MCF 10A (cell line): ENCODE results near the gene ALDH9A1. TPM values are rescaled to one million over a fixed set of nuclear protein-coding genes. Genes with fewer than 3 reads are reported as not detected.

ENCODE experiments used
- BruUV-seq: library from RNA; stranded (reverse); fragments of 400-500 nt; replicated peaks from 2 replicates; lab custom pipeline; 2021; lab: Mats Ljungman, UMichigan
- CTCF ChIA-PET: fragments of 300-600 bp; sonication (Branson Sonifier 250); formaldehyde crosslinking; extraction: SDS; loops from one replicate; lab custom pipeline; 2021; ENCODE audit warnings: antibody characterized with exemption, inconsistent platforms; lab: Yijun Ruan, JAX
- POLR2A ChIA-PET: fragments of 300-600, 350-650 bp; sonication (Branson Sonifier 250); formaldehyde crosslinking; extraction: SDS; loops from one replicate; lab custom pipeline; 2020; ENCODE audit warnings: antibody characterized with exemption, inconsistent platforms; lab: Yijun Ruan, JAX
- DNase-seq: peaks from one replicate; pipeline ENCODE4 v3.0.0-alpha.2; 2018; ENCODE audit not compliant: unreplicated experiment
- H3K27ac Mint-ChIP-seq: one replicate; pipeline ENCODE4 v1.8.0; 2022; ENCODE audit warnings: mild to moderate bottlenecking, low read depth, mixed read lengths; ENCODE audit not compliant: unreplicated experiment
- H3K27me3 Mint-ChIP-seq: one replicate; pipeline ENCODE4 v1.8.0; 2022; ENCODE audit warnings: mixed read lengths; ENCODE audit not compliant: insufficient read depth, unreplicated experiment
- H3K36me3 Mint-ChIP-seq: one replicate; pipeline ENCODE4 v1.8.0; 2022; ENCODE audit warnings: mild to moderate bottlenecking, moderate library complexity, mixed read lengths; ENCODE audit not compliant: insufficient read depth, unreplicated experiment
- H3K4me1 Mint-ChIP-seq: one replicate; pipeline ENCODE4 v1.8.0; 2022; ENCODE audit warnings: mixed read lengths; ENCODE audit not compliant: insufficient read depth, unreplicated experiment
- H3K4me3 Mint-ChIP-seq: one replicate; pipeline ENCODE4 v1.8.0; 2022; ENCODE audit warnings: mild to moderate bottlenecking, moderate library complexity, mixed read lengths; ENCODE audit not compliant: unreplicated experiment
- H3K9me3 Mint-ChIP-seq: one replicate; pipeline ENCODE4 v1.8.0; 2022; ENCODE audit warnings: mixed read lengths; ENCODE audit not compliant: unreplicated experiment
- intact Hi-C: fragments of 100-400 bp; cut with micrococcal nuclease; formaldehyde crosslinking; loops from 2 replicates; pipeline ENCODE4 v1.14.1; 2022
- total RNA-seq: library from RNA; stranded (reverse); gene quantifications from 2 replicates; pipeline ENCODE4 v1.2.3, GENCODE V29; 2022
- TF ChIP-seq, protein P1 (sequence below): fragments of 200-600 bp; IDR thresholded peaks from one replicate; pipeline ENCODE4 v1.8.0; 2022; ENCODE audit warnings: antibody characterized with exemption, mild to moderate bottlenecking; ENCODE audit not compliant: unreplicated experiment

Gene ALDH9A1
- total RNA-seq, 1 experiment from 2014 or later, result 67.1 TPM

DNA sequence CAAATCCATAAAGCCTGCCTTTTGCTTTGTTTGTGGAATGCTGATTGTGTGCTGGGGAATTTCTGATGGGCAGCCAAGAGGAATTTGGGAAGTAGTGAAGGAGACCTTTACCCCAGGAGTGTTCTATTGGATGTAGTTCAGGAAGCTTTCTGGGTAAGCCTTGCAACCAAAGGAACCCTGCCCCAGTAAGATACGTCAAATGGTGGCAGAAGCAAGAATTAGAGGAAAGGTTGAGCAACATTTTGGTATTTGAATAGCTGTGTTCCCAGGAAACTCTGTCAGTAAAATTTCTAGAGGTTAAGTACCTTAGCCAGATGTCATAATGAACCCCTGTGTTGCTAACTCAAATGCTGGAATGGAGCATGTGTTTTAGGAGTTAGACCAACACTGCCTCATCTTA is 60.9 kb downstream of the ALDH9A1 start:
- TF ChIP-seq, protein P1, sequence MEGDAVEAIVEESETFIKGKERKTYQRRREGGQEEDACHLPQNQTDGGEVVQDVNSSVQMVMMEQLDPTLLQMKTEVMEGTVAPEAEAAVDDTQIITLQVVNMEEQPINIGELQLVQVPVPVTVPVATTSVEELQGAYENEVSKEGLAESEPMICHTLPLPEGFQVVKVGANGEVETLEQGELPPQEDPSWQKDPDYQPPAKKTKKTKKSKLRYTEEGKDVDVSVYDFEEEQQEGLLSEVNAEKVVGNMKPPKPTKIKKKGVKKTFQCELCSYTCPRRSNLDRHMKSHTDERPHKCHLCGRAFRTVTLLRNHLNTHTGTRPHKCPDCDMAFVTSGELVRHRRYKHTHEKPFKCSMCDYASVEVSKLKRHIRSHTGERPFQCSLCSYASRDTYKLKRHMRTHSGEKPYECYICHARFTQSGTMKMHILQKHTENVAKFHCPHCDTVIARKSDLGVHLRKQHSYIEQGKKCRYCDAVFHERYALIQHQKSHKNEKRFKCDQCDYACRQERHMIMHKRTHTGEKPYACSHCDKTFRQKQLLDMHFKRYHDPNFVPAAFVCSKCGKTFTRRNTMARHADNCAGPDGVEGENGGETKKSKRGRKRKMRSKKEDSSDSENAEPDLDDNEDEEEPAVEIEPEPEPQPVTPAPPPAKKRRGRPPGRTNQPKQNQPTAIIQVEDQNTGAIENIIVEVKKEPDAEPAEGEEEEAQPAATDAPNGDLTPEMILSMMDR, result no peak
- intact Hi-C loops, result no loop called here
- Mint-ChIP-seq H3K4me3 (no peak overlapping the region), H3K36me3 (peaks cover 34% of the 10 kb centered on the region), H3K27ac (peak overlapping the region; percentile 78), H3K4me1 (peaks cover 37% of the 10 kb centered on the region), H3K27me3 (no peaks in the 10 kb centered on the region), H3K9me3 (no peaks in the 10 kb centered on the region)
- DNase-seq, result peak; percentile 80
- POLR2A ChIA-PET, result interaction anchor here (0.7 to 3.2 kb wide), 4 partner anchors 8 to 201 kb away, joined by 3 to 17 read pairs (median 3); partner anchors contain the start of gene ALDH9A1
- CTCF ChIA-PET, result interaction anchor here (0.6 to 6.0 kb wide), 8 partner anchors 9 to 380 kb away, joined by 3 to 31 read pairs (median 4); no protein-coding TSS in a partner anchor
- no TSS peak for BruUV-seq

- intact Hi-C loops, result no loop called here
These were observed 62.5 kb downstream of the ALDH9A1 start for GRCh38 chr1:165635823-165636222.

DNA sequence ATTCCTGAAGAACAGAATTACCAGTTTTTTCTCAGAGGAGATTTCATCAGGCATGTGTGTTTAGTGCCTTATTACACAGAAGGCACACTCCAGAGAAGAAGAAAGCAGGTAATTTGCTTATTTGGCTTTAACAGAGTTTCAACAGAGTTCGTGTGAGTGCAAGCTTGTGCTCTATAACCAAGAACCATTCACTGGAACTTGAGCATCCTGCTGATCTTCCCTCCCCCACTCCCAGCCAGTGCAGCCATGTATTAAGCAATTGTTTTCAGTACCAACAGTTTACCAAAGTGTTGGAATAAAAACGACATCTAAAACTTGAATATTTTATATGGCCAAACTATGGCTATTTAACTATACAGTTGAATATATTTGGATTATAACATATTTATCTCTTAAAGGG is 63.0 kb downstream of the ALDH9A1 start:
- intact Hi-C loops, result no loop called here
- Mint-ChIP-seq H3K4me3 (no peak overlapping the region), H3K27me3 (no peaks in the 10 kb centered on the region), H3K36me3 (peaks cover 34% of the 10 kb centered on the region), H3K9me3 (no peaks in the 10 kb centered on the region), H3K27ac (no peak overlapping the region), H3K4me1 (peaks cover 37% of the 10 kb centered on the region)
- CTCF ChIA-PET, result interaction anchor here (0.7 to 6.0 kb wide), 5 partner anchors 11 to 293 kb away, joined by 3 to 31 read pairs (median 3); no protein-coding TSS in a partner anchor
- BruUV-seq, result no TSS peak
- peak; percentile 27 for DNase-seq
- POLR2A ChIA-PET, result interaction anchor here (1.0 to 3.2 kb wide), 4 partner anchors 9 to 61 kb away, joined by 3 to 17 read pairs (median 4); partner anchors contain the start of gene ALDH9A1
- TF ChIP-seq, protein P1, result no peak

More at GRCh38 chr1:165635823-165636222, 62.5 kb downstream of the ALDH9A1 start:
- Mint-ChIP-seq H3K27ac (no peak overlapping the region), H3K4me3 (no peak overlapping the region), H3K4me1 (peaks cover 37% of the 10 kb centered on the region), H3K36me3 (peaks cover 34% of the 10 kb centered on the region), H3K9me3 (no peaks in the 10 kb centered on the region), H3K27me3 (no peaks in the 10 kb centered on the region)
- TF ChIP-seq, protein P1, result no peak
- ChIA-PET POLR2A (interaction anchor here (1.0 to 3.2 kb wide), 2 partner anchors 9 to 61 kb away, joined by 5 to 17 read pairs; partner anchors contain the start of gene ALDH9A1), CTCF (interaction anchor here (0.6 to 6.0 kb wide), 6 partner anchors 10 to 195 kb away, joined by 3 to 31 read pairs (median 4); no protein-coding TSS in a partner anchor)
- BruUV-seq, result no TSS peak
- no peak for DNase-seq

DNA sequence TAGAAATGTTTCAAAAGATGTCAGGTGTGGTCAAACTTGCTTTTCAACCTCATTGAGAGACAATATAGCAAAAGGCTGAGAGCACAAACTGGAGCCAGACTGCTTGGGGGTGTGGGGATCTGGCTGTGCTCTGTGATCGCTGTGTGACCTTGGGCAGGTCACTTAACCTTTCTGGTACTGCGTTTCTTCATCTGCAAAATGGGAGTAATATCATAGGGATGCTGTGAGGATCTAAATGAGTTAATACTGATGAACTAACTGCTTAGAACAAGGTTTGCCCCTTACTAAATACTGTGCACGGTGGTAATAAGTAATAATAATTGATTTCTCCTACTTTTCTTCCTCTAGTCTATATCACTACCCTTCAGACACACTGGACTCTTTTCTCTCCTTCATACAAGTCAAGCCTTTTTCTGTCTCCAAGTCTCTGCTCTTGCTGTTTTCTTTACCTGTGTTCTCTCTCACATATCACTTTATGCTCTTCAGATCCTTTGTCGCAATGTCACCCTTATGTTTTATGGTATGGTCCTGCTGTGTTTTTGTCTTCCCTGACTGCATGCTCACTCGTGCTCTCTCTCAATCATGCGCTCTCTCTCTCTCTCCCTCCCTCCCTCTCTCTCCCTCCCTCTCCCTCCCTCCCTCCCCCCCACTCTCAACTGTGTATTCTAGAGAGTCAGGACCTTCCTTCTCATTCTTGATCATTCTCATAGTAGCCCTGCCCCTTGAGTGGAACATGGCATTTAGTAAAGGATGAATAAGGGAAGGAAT is 64.0 kb downstream of the ALDH9A1 start:
- BruUV-seq, result no TSS peak
- Mint-ChIP-seq H3K27ac (no peak overlapping the region), H3K4me1 (peaks cover 37% of the 10 kb centered on the region), H3K9me3 (no peaks in the 10 kb centered on the region), H3K4me3 (no peak overlapping the region), H3K27me3 (no peaks in the 10 kb centered on the region), H3K36me3 (peaks cover 34% of the 10 kb centered on the region)
- no peak for DNase-seq
- intact Hi-C loops, result loop anchor here (5.0 kb wide), 2 partner anchors 43 to 263 kb away; no protein-coding TSS in a partner anchor
- POLR2A ChIA-PET, result interaction anchor here (0.7 to 5.5 kb wide), 10 partner anchors 7 to 195 kb away, joined by 3 to 128 read pairs (median 5); partner anchors contain the start of gene ALDH9A1
- TF ChIP-seq, protein P1, result no peak
- CTCF ChIA-PET, result interaction anchor here (0.6 to 6.0 kb wide), 9 partner anchors 10 to 294 kb away, joined by 3 to 31 read pairs (median 5); no protein-coding TSS in a partner anchor
